Adipocyte (in vitro differentiated cells): ENCODE data around the gene THRB.

Source experiments
- DNase-seq: peaks from one replicate; pipeline ENCODE4 v3.0.0-alpha.2; 2015; ENCODE audit warnings: low read depth
- H3K27me3 ChIP-seq: replicated peaks from 2 replicates; pipeline ENCODE4 v1.7.0; 2013; ENCODE audit warnings: mild to moderate bottlenecking, low read length, moderate library complexity; ENCODE audit not compliant: control insufficient read depth, insufficient read depth
- H3K36me3 ChIP-seq: 2 replicates; pipeline ENCODE4 v1.7.0; 2013; ENCODE audit warnings: low read length, mild to moderate bottlenecking, moderate library complexity; ENCODE audit not compliant: control insufficient read depth, insufficient read depth, severe bottlenecking
- H3K4me1 ChIP-seq: 2 replicates; pipeline ENCODE4 v1.7.0; 2013; ENCODE audit warnings: mild to moderate bottlenecking, low read length, moderate library complexity; ENCODE audit not compliant: control insufficient read depth, insufficient read depth
- H3K4me3 ChIP-seq: 2 replicates; pipeline ENCODE4 v1.7.0; 2013; ENCODE audit warnings: mild to moderate bottlenecking, low read length, moderate library complexity
- H3K9ac ChIP-seq: 2 replicates; pipeline ENCODE4 v1.7.0; 2013; ENCODE audit warnings: mild to moderate bottlenecking, low read length, moderate library complexity
- H3K9me3 ChIP-seq: 2 replicates; pipeline ENCODE4 v1.7.0; 2013; ENCODE audit warnings: mild to moderate bottlenecking, low read length, moderate library complexity; ENCODE audit not compliant: control insufficient read depth

The THRB gene

GRCh38 chr3:24199300-24199699 is 295.4 kb downstream of the THRB start:
- no peak overlapping the region for H3K4me3 ChIP-seq

GRCh38 chr3:24198728-24199127 is 295.9 kb downstream of the THRB start:
- Histone ChIP-seq H3K9ac (no peak overlapping the region), H3K4me1 (peaks cover 22% of the 10 kb centered on the region), H3K4me3 (no peak overlapping the region), H3K9me3 (no peaks in the 10 kb centered on the region), H3K27me3 (no peaks in the 10 kb centered on the region), H3K36me3 (no peaks in the 10 kb centered on the region)
- DNase-seq: no peak

More at GRCh38 chr3:24199300-24199699, 295.4 kb downstream of the THRB start:
- no peak for DNase-seq
- no peaks in the 10 kb centered on the region for H3K9me3 ChIP-seq
- H3K4me1 ChIP-seq: peaks cover 22% of the 10 kb centered on the region
- no peak overlapping the region for H3K9ac ChIP-seq
- no peaks in the 10 kb centered on the region for H3K27me3 ChIP-seq
- no peaks in the 10 kb centered on the region for H3K36me3 ChIP-seq

DNA sequence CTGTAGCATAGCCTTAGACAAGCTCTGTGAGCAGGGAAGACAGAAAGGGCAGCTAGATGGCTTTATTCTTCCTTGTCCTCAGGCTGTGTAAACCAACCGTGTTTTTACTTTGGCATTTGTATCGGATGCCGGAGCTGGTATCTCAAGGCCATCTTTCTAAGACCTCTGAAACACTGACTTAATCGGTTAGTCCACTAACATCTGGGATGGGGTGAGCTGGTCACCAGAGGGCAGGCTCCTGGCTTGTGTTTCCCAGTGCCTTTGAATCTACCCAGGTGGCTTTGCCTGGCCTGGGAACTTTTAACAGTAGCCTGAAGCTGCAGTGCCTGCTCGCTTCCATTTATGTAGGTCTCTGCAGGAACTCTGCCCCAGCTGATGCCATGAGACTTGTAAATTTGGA is 296.8 kb downstream of the THRB start:
- Histone ChIP-seq H3K9ac (no peak overlapping the region), H3K36me3 (no peaks in the 10 kb centered on the region), H3K4me1 (peaks cover 22% of the 10 kb centered on the region), H3K9me3 (no peaks in the 10 kb centered on the region), H3K4me3 (no peak overlapping the region), H3K27me3 (no peaks in the 10 kb centered on the region)
- DNase-seq: no peak

DNA sequence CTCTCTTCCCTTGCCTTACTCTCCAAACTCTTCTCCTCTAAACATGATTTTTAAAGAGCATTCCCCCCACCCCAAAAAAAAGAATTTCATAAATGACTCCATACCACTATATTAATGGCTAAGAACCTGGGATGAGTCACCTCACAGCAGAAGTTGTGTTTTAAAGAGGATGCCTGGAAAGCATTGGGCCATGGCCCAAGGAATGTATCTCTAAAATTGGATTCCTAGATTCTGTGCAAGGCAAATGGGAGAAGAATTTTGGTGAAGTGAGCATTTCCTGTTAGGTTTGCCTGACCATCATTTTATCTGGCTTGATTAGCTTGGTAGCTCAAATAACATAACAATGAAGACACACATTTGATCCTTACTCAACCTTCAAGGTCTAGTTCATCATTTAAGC is 298.1 kb downstream of the THRB start:
- Histone ChIP-seq H3K4me3 (no peak overlapping the region), H3K9ac (no peak overlapping the region), H3K27me3 (no peaks in the 10 kb centered on the region), H3K9me3 (no peaks in the 10 kb centered on the region), H3K4me1 (peaks cover 16% of the 10 kb centered on the region), H3K36me3 (no peaks in the 10 kb centered on the region)
- DNase-seq: peak; percentile 55

GRCh38 chr3:24195504-24196230 is 299.0 kb downstream of the THRB start:
- no peaks in the 10 kb centered on the region for H3K27me3 ChIP-seq
- H3K36me3 ChIP-seq: no peaks in the 10 kb centered on the region
- no peak for DNase-seq
- no peaks in the 10 kb centered on the region for H3K9me3 ChIP-seq
- no peak overlapping the region for H3K9ac ChIP-seq
- H3K4me3 ChIP-seq: no peak overlapping the region
- H3K4me1 ChIP-seq: peaks cover 16% of the 10 kb centered on the region

DNA sequence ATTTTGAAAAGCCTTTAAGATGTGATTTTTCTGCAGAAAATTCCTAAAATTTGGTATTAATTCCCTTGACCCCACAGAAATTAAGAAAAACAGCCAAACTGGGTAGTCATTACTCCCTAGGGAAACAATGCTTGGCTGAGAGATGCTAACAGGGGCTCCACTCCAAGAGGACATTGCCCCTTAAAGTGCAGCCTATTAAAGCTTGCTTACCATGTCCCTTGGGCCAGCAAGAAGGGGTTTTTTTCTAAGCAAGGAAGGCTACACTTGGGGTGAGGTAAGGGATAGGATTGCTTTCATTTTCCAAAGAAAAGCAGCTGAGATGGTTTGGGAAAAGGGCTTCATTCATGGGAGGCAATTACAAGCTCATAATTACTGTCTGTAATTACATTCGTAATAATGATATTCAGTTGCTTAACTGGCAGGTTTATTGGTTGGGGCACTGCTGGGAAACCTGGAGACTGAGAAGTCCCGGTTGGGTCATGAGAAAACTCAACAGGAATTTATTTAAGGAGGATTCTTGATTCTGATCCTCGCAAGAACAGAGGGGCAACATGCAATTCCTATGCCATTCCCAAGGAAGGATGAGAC is 302.1 kb downstream of the THRB start:
- no peak for DNase-seq
- H3K36me3 ChIP-seq: no peaks in the 10 kb centered on the region
- peaks cover 2% of the 10 kb centered on the region for H3K4me1 ChIP-seq
- no peak overlapping the region for H3K4me3 ChIP-seq
- H3K9me3 ChIP-seq: no peaks in the 10 kb centered on the region
- no peak overlapping the region for H3K9ac ChIP-seq
- H3K27me3 ChIP-seq: no peaks in the 10 kb centered on the region

- no peak for DNase-seq
- Histone ChIP-seq H3K4me1 (peaks cover 2% of the 10 kb centered on the region), H3K9me3 (no peaks in the 10 kb centered on the region), H3K27me3 (no peaks in the 10 kb centered on the region), H3K4me3 (no peak overlapping the region), H3K36me3 (no peaks in the 10 kb centered on the region), H3K9ac (no peak overlapping the region)
Observed at GRCh38 chr3:24191801-24192403, 302.7 kb downstream of the THRB start.

DNA sequence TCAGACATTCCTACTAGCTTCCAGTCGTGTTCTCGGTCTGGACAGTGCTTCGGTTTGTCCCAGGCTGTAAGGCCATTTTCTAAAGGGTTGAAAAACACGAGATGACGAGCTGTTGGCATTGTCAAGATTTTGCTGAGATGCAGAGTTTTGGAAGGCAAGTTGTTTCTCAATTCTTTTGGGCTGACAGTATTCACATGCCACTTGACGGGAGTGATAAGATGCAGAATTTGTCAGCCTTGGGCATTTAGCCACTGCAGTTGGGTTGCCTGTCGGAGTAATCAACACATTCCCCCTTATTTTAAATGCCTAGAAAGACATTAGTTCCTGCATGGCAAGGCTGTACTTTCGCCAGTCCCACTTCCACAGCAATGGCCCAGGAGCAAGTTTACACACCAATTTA is 304.4 kb downstream of the THRB start:
- no peak for DNase-seq
- Histone ChIP-seq H3K9me3 (no peaks in the 10 kb centered on the region), H3K27me3 (no peaks in the 10 kb centered on the region), H3K4me3 (no peak overlapping the region), H3K36me3 (no peaks in the 10 kb centered on the region), H3K4me1 (no peaks in the 10 kb centered on the region), H3K9ac (no peak overlapping the region)

GRCh38 chr3:24185738-24186384 is 308.8 kb downstream of the THRB start:
- peak; percentile 68 for DNase-seq
- Histone ChIP-seq H3K4me3 (no peak overlapping the region), H3K36me3 (no peaks in the 10 kb centered on the region), H3K27me3 (no peaks in the 10 kb centered on the region), H3K9ac (peak overlapping the region; percentile 2), H3K9me3 (no peaks in the 10 kb centered on the region), H3K4me1 (no peaks in the 10 kb centered on the region)

- Histone ChIP-seq H3K4me1 (no peaks in the 10 kb centered on the region), H3K36me3 (no peaks in the 10 kb centered on the region), H3K4me3 (no peak overlapping the region), H3K9me3 (no peaks in the 10 kb centered on the region), H3K27me3 (no peaks in the 10 kb centered on the region), H3K9ac (no peak overlapping the region)
- no peak for DNase-seq
Observed at GRCh38 chr3:24184528-24185176, 310.0 kb downstream of the THRB start.

DNA sequence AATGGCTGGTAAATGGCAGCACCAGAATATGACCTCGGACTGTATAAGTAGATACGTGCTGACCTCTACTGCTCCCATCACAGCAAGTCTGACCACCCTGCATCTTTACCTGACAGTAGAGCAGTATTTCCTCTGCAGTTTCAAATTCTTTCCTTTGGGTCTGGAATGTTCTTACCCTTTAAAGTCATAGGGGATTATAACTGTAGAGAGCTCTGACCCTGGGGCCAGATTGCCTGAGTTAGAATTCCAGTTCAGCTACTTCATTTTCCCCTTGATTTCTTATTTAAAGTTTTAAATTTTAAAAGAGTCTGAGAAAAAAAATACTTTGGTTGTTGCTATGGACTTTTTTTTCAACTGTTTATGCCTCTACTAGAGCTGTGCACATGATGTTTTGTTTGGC is 311.9 kb downstream of the THRB start:
- Histone ChIP-seq H3K9ac (no peak overlapping the region), H3K4me3 (no peak overlapping the region), H3K36me3 (no peaks in the 10 kb centered on the region), H3K9me3 (no peaks in the 10 kb centered on the region), H3K4me1 (peaks cover 2% of the 10 kb centered on the region), H3K27me3 (no peaks in the 10 kb centered on the region)
- DNase-seq: no peak
